GM19438 (cell line): Measurements from ENCODE around the gene CRYBA1.
"Not testable (repeated sequence)": the region's sequence is repeated elsewhere in the genome, so short reads cannot be mapped to it uniquely, and the experiment has no call there.

ENCODE experiments used
- ATAC-seq: cut with Tn5 transposase; IDR thresholded peaks from one replicate; pipeline ENCODE4 v1.9.1; 2021; ENCODE audit warnings: low read depth; ENCODE audit not compliant: unreplicated experiment

Gene CRYBA1

DNA sequence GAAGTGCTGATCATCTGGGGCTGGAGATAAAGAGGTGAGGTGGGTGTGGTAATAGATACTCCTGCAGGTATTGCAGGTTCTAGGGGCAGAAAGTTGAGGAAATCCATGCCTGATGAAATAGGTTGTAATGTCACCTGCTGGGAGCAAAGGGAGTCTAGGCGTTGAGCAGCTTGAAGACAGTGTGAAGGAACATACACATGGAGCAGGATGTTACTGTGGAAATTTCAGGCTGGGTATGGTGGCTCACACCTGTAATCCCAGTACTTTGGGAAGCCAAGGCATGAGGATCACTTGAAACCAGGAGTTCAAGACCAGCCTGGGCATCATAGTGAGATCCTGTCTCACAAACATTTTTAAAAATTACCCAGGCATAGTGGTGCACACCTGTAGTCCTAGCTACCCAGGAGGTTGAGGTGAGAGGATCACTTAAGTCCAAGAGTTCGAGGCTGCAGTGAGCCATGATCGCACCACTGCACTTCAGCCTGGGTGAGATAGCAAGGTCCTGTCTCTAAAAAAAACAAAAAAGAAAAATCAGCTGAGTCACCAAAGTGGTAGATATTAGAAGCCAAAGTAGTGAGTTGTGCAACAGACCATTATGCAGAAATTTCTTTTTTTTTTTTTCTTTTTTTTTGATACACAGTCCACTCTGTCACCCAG lies 9.1 kb upstream of the CRYBA1 start:
- no peak for ATAC-seq

DNA sequence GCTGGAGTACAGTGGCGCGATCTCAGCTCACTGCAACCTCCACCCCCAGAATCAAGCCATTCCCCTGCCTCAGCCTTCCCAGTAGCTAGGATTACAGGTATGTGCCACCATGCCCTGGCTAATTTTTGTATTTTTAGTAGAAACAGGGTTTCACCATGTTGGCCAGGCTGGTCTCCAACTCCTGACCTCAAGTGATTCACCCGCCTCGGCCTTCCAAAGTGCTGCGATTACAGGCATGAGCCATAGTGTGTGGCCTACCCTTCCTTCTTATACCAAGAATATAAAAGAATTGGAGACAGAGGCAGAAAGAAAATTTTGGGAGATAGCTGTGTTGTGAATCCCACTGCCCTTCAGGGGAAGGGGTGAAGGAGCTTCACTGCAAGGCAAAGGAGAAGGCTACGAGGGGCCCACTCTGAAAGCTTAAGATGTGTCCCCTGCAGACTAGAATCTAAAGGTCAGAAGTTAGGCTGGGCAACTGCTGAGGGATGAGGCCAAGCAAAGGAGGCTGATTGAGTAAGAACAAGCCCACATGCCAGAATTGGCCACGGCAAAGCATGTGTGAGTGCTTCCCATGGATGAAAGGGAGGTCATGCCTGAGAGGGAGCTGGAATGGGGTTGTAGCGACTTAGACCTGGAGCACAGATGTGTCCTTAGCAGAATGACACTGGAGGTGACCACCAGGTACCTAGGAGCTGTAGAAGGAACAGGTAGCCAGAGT lies 8.4 kb upstream of the CRYBA1 start:
- no peak for ATAC-seq

DNA sequence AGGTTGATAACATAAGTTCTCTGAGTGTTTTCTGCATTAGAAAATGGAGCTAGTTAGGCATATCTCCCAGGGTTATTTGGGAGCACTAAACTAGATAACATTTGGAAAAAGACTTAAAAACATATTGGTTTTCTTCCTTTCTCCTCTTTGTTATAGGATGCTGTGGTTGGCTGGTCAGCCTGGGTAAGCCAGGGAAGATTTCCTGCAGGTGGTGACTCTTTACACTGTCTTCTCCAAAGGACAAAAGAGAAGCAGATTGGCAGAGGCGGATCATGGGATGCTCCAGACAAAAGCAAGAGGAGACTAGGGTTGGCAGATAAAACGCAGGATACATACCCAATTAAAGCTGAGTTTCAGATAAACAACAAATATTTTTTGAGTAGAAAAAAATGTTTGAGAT lies 6.2 kb upstream of the CRYBA1 start:
- no peak for ATAC-seq

DNA sequence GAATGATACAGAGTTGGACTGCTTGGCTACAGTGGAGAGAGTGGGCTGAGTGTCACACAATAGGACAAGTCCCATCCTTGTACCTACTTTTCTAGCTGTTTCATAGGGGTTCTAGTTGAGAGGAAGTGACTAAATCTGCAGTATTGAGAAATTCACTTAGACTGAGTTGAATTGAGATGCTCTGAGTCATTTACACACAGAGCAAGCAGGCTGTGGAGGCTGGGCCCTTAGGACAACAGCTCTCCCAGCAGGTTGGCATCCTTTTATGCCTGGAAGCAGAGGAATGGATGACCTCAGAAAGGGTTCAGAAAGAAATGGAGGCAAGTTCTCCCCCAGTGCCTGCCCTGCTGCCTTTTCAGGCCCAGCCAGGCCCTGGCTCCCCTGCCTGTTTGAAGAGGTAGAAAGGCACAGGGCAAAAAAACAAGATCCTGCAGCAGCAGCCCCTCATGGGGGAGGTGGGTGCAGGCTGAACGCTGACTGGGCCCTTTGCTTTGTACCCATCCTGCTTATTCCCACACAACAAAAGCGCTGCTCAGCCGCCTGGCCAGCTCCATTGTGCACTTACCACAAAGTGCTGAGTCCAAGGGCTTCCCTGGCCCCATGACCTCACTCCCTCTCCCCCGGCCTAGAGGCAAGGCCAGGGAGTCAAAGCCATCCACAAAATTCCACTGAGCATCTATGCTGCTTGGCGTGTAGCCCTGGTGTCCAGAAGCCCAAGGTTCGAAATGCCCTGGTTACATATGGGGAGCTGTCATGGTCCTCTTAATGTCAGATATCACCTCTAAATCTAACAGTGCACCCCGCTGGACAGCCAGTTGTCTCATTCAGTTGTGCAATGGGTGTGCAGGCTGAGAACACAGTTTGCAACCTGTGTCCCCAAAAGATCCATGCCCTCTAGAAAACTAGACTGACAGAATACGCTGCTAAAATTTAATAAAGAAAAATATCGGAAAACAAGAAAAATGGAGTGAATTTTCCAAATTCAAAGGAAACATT lies 5.4 kb upstream of the CRYBA1 start:
- no peak for ATAC-seq

DNA sequence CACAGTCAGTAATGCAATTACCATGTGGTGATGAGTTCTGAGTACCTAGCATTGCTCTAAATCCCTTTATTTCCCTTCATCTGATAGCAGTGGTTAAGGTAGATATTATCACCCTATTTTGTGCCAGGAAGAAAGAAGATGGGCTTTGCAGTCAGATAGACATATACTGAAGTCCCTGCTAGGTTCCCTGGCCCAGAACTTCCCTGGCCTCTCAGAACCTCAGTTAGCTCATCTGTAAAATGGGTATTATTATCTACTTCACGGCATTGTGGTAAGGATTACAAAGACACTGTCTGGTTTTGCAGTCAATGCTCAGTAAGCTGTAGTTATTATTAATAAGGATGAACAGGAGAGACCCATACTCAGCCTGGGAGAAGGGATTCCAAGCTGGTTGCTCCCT lies 4.6 kb upstream of the CRYBA1 start:
- no peak for ATAC-seq

DNA sequence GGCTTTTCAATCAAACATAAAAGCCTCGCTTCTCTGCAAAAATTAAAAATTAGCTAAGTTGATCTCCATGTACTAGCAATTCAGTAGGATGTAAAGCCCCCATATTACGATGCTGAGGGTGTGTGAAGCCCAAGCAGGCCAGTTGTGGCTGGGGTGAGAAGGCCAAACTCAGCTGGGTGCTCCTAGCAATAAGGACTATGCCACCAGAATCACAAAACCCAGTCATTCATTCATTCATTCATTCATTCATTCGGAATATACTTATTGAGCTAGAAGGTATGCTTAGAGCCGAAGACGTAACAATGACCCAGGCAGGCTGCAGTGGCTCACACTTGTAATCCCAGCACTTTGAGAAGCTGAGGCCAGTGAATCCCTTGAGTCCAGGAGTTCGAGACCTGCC lies 3.9 kb upstream of the CRYBA1 start:
- no peak for ATAC-seq

DNA sequence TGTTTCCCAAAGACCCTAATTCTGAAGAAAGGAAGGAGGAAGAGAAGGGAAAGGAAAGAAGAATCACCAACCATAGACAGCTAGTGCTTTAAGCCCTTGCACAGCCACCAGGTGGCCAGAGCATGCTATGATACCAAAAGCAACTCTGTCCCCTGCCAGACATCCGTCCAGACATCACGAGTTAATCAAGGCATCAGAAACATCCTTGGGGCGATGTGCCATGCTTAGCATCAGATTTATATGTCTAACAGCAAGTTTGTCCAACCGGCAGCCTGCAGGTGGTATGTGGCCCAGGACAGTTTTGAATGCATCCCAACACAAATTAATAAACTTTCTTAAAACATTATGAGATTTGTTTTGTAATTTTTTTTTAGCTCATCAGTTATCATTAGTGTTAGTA lies 2.9 kb upstream of the CRYBA1 start:
- ATAC-seq, result no peak

DNA sequence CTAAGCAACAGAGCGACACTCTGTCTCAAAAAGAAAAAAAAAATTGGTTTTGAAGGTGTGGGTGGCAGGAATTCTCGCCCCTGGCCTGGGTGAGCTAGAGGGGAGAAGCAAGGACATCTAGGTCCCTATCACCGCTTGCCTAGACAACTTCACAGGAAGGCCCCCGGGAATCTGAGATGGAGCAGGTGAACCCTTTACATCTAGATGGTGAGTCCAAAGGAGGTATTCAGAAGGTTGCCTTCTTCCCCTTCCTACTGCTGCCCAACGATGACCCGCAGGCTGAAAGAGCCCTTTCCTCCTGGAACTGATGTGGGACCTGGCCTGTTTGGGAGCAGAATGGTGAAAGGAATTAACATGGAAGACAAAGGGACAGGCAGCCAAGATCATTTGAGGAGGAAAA lies 1.3 kb upstream of the CRYBA1 start:
- no peak for ATAC-seq

DNA sequence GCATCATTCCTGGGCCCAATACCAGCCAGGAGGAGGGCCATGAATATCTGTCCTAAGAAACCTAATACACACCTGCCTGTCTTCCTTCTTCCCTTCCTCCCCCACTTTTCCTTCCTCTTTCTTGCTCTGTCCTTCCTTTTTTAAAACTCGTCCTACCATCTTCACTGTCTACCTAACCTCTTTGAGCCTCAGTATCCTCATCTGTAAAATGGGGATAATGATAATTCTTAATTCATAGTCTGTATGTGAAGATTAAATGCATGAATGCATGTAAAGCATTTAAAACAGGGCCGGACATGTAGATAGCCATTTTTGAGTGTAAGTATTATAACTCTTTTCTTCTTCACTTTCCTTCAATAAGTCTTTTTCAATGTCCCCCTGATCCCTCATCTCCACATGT lies 560 bp downstream of the CRYBA1 start:
- ATAC-seq, result no peak

DNA sequence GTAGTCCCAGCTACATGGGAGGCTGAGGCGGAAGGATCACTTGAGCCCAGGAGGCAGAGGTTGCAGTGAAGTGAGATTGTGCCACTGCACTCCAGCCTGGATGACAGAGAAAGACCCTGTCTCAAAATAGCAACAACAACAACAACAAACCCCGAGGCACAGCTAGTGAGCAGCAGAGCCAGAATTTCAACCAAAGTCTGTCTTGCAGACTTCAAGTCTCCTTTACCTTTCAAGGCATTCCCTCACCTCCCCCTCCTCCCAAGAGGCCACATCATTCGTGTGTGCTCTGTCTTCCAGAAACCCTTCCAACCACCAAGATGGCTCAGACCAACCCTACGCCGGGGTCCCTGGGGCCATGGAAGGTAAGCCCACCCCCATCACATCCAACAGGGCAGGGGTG lies 2.2 kb downstream of the CRYBA1 start:
- ATAC-seq, result no peak

DNA sequence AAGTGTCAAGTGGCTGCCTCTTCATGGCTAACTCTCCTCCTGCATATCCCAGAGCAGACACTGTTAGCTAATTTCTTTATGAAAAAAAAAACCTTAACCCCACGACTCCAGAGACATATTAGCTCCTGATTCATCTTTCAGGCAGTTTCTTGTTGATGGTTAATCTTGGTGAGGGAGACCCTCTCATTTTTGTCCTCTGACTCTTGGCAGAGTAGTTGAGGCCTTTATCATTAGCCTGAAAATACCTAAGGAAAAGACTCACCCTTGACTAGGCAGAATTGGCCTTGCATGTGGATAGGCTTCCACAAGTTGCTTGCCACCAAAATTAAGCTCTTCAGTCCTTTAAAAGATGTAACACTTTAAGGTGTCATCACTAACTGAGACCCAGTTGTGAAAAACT lies 4.0 kb downstream of the CRYBA1 start:
- ATAC-seq, result no peak

DNA sequence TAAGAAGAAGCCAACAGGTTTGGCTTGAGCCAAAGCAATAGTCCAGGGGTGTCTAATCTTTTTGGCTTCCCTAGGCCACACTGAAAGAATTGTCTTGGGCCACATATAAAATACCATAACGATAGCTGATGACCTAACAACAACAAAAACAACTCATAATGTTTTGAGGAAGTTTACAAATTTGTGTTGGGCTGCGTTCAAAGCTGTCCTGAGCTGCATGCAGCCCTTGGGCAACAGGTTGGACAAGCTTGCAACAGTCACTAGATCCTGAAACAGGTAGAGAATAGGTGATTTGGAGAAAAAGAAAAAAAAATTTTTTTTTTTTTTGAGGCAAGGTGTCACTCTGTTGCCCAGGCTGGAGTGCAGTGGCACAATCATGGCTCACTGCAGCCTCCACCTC lies 4.5 kb downstream of the CRYBA1 start:
- no peak for ATAC-seq

DNA sequence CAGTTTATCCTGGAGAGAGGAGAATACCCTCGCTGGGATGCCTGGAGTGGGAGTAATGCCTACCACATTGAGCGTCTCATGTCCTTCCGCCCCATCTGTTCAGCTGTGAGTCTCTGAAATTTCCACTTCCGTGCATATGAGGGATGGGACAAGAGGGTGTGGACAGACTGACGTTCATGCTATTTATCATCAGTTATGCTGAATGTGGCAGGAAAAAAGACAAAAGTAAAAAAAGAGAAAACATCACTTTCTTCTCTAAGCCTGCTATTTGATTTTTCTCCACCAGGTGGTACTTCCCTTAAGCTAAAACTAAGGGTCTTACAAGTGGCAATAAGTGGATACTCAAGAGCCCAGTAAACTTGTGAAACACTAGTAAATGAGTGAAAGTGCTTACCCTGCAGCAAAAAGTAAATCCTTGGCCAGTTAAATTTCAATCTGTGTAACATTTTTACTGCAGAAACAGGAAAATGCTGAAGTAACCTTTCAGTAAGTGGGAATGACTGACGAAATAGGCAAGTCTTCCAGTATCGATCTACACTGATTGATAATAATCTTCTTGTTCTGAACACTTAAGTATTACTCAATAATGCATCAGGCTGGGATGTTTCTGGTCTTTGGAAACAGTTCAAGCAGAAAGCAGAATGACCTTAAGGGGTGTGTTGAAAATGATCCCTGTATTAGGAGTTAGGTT lies 5.6 kb downstream of the CRYBA1 start:
- no peak for ATAC-seq

DNA sequence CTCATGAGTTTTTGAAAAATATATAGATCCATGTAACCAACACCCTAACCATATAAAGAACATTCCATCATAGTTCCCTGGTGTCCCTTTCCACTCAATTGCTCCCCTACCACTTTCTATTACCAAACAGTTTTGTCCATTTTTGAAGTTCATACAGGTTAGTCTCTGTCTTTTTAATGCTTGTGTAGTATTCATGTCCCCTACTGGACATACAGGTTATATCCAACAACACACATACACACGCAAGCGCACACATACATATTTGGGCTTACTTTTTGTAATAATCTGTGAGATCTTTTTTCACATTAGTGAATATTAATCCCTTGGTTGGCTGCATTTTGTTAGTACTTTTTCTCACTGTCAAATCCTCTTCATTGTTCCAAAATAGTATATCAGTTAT lies 6.4 kb downstream of the CRYBA1 start:
- no peak for ATAC-seq

DNA sequence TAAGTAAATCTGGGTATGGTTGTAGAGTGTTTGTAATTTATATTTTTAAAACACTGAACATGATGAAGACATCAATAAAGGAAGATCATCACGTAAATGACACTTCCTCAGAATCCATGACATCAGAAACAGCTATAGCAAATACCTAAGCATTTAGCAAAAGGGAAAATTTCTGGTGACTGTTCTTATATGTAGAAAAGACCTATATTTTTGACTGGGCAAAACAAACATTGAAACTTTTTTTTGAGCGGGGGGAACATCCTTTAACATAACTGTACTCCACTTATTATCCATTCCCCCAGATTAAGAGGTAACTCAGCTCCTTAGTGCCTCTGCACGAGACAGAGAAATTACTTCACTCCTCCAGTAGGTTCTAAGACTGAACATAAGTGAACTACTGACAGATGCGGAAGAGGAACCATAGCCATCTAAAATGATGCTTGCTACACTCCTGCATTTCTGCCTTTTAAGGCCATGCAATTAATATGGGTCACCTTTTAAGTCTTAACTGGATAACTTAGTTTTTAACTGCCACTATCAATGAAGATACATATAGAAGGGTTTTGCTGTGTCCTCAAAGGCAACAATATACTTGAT lies 9.4 kb downstream of the CRYBA1 start:
- ATAC-seq, result no peak

DNA sequence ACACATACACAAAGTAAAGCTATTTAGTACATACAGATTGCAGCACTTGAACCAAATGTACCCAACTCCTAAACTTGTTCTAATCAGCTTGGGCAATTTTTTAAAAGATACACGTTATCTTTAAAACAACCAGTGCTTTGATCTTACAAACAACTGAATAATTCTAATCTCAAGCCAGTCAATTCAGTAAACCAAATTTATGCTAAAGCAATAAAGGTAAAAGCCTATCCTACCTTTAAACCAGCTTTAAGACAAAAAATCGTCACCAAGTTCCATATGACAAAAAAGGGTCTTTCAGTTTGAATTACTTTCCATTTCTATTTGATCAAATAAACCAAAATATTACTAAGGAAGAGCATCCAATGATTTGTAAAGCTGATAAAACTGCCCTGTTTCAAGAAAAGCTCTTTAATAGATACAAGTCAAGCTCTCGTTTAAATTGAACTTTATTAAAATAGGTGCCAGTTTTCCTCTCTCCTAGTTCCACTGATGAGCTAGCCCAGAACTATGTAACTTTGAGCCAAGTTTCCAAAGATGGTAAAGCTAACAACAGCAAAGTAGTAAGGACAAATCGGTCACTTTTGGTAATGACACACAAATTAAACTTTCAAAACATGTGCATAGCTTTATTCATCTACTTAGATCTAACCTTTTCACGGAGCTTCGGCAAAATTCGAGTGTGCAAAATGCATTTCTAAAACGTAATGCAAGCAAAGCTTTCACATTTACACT lies 10.2 kb downstream of the CRYBA1 start:
- no peak for ATAC-seq

DNA sequence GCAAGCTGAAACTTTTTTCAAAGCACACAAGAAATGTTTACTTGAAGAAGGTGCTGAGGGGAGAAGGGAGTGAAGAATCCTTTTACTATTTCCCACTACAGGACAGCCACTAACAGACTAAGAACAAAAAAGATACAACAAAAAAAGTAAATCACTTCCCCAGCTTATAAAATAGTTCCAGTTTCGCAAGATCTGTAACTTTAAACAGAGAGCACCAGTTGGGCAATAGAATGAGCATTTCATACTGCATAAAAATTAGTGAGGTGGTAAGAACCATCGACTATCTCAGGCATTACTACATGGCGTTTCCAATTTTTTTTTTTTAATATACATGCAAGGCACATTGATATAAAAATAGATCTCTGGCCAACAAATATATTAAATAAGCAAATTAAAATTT lies 11.1 kb downstream of the CRYBA1 start:
- no peak for ATAC-seq

DNA sequence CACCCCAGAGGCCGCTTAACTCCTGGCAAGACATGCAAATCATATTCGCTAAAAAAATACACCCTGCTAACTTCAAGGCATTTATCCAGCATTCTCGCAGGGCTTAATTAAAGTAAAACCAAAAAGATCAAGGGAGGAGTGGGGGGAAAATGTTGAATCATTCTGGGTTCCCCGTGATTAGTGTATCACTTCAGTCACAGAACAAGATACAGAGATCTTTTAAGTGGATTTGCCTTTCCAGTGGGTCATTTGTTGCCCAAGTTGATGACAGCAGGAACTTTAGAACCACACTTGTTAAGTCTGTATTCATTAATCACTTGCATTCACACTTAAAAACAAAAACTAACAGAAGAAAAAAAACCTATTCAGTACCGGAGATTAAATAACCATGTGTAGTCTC lies 17.3 kb downstream of the CRYBA1 start:
- ATAC-seq, result no peak

DNA sequence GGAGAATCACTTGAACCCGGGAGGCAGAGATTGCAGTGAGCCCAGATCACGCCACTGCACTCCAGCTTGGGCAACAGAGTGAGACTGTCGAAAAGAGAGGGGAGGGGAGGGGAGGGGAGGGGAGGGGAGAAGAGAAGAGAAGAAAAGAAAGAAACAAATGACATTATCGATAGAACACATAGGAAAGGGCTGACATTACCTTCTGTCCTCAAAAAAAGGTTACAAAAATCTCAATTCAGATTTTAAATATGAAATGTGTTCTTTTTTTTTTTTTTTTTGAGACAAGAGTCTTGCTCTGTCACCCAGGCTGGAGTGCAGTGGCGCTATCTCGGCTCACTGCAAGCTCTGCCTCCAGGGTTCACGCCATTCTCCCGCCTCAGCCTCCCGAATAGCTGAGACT lies 25.3 kb downstream of the CRYBA1 start:
- ATAC-seq, result not testable (repeated sequence)

DNA sequence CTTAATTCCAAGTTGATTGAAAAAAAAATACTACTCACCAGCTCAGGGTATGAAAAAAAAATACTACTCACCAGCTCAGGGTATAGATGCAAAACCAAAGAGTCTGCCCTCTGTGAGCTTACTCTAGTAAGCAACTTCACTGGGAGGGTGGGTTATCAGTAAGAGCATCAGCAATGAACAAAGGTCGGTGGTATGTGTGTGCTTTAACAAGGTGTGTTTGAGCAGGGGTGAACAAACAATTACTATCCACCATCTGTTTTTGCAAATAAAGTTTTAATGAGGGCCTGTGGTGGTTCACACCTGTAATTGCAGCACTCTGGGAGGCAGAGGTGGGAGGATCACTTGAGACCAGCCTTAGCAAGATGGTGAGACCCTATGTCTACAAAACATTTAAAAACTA lies 27.3 kb downstream of the CRYBA1 start:
- ATAC-seq, result no peak
